ENCODE data around the gene BTBD9.

BTBD9 gene

DNA sequence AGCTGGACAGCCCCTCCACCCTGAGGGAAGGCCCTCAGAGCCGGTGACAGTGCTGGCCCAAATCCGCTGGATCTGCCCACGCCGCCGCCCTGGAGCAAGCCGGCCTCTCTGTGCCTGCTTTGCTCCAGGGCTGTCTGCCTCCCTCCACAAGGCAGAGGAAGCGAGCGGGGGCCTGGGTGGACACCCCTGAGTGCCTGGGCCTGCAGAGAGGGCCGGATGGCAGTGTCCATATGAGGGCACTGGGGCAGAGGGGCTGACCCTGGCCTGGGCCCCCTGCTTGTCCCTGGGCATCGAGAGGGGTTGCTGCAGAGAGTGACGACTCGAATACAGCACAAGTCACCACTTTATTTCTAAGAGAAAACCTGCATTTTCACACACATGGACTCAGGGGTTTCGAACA is 471.6 kb downstream of the BTBD9 start:
- no peak for DNase-seq (ENCODE audit: low read depth in 1 of 2, low spot score in 1 of 2)

DNA sequence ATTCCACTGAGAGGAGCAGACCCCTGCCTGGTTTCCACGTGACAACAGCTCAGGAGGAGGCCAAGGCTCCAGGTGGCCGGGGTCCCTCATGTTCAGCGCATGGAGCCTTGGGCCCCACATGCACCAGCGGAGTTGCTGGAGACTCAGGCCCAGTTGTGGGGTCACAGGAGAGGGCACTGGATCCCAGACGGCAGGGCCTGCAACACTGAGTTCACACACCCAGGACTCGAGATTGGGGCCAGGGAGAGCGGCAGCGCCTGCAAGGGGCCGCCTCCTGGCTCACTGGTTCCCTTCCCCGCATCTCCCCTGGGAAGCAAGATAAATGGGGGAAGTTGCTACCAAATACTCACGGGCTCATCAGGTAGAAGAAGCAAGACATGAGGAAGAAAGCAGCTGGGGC is 472.1 kb downstream of the BTBD9 start:
- no peak for DNase-seq (ENCODE audit: low read depth in 1 of 2, low spot score in 1 of 2)

DNA sequence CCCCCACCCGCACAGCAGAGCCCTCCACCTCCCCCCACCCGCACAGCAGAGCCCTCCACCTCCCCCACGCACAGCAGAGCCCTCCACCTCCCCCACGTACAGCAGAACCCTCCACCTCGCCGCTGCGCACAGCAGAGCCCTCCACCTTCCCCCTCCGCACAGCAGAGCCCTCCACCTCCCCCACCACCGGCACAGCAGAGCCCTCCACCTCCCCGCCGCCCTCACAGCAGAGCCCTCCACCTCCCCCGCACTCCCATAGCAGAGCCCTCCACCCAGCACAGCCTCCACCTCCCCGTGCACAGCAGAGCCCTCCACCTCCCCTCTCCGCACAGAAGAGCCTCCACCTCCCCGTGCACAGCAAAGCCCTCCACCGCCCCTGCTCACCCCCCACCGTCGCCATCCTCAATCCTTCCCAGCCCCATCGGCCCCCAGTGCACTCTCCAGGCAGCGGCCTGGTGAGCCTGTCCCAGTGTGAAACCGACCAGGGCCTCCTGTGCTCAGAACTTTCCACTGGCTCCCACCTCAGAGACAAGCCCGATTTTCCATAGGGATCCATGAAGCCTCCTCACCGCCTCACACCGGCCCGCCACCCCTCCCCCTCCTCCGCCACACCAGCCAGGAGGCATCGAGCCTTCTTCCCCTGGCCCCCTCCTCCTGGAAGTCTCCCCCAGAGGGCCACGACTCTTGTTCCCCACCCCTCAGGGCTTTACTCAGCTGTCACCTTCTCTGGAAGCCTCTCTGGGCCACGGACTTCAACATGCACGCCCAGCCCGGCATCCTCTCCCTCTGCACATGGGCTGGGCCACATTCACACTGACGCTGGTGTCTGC is 473.1 kb downstream of the BTBD9 start:
- DNase-seq (ENCODE audit: low read depth in 1 of 2, low spot score in 1 of 2): no peak

DNA sequence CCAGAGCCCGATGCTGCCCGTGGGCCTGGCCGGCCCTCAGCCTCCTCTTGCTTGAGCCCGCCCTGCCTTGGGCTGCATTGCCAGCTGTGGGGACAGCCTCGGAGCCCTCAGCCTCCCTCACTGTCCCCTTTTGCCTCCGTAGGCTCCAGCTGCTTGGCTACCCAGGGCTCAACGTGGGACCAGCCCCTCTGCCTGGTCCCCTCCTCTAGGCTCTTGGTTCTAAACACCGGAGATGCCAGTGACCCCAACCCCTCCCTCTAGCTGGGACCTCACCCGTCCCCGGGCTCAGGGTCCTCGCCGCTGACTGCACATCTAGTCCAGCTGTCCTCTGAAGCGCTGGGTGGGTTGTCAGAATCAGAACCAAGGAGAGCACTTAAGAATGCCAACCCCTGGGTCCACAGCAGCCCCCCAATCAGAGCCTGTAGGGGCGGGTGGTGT is 475.0 kb downstream of the BTBD9 start:
- no peak for DNase-seq (ENCODE audit: low read depth in 1 of 2, low spot score in 1 of 2)

DNA sequence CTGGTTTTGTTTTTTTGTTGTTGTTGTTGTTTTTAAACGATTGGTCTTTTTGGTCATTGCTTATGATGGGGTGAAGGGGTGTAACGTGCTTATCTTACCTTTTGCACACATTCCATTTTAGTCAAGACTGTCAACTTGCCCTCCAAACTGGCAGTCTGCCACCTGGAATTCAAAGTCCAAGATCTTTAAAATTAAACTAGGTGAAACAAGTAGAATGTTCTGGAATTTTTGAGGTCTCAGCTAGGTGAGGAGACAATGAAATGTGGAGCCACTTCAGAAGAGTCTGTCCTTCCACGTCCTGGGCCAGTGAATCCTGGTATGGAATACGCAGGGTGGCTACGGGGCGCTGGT is 475.6 kb downstream of the BTBD9 start:
- no peak for DNase-seq (ENCODE audit: low read depth in 1 of 2, low spot score in 1 of 2)

DNA sequence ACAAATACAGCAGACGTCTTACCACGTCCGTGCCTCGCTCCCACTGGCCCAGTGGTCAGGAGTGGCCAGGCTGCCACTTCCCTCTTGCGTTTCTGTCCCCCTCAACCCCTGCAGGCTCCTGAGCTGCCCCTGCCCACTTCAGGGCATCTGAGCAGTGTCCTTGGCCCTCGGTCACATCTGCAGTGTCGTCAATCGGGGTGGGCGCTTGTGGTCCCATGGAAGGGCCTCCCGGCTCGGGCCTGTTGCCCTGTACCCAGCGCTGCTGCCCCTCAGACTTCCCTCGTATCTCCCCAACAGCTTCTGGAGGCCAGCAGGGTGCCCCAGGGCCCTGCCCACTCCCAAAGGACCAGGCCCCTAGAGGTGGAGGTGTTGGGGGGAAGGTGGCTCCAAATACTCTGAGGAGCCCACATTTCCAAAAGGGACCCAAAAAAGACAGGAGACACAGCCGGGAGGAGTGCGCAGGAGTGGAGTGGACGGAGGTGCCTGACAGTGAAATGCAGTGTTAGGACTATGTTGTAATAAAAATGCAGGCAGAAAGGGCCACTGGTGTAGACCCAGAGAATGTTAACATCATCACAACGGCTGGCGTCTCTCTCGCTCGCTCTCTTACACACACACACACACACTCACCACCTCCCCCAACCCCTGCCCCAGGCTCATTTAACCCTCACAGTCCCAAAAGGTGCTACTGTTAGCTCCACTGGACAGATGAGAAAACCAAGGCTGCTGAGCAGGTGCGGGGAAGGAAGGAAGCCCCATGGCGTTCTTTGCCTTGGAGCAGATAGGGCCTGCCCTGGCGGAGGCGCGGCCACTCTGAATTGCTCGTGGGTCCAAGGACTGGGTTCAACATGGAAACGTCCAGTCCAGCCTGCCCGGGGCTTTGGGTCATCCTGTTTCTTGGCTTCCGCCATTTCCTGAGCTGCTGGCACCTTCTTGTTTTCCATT is 476.3 kb downstream of the BTBD9 start:
- DNase-seq (ENCODE audit: low read depth in 1 of 2, low spot score in 1 of 2): no peak

DNA sequence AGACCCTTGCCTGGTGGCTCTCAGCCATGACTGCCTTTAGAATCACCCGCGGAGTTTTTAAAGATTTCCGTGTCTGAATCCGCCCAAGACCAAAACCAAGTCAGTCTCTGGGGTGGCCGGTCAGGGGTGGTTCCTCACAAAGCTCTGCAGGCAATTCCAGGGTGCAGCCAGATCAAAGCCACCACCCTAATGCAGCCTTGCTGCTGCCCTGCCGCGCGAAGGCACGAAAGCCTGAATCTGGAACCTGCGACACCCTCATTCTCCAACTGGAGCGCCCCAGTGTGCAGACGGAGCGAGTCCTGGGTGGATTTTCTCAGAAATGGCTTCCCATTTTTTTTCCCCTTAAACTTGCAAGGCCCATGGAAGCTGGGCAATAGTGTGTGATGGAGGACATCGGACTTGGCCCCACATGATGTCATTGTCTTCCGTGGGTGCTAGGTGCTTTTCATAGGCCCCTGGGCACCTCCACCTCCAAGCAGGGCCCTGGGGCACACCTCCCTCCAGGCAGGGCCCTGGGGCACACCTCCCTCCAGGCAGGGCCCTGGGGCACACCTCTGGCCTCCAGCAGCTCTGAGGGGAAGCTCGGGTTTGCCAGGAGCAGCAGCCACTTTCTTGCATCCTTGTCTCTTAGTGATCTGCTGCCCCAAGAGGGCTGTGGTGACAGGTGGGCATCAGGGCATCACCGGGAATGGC is 477.1 kb downstream of the BTBD9 start:
- no peak for DNase-seq (ENCODE audit: low read depth in 1 of 2, low spot score in 1 of 2)

DNA sequence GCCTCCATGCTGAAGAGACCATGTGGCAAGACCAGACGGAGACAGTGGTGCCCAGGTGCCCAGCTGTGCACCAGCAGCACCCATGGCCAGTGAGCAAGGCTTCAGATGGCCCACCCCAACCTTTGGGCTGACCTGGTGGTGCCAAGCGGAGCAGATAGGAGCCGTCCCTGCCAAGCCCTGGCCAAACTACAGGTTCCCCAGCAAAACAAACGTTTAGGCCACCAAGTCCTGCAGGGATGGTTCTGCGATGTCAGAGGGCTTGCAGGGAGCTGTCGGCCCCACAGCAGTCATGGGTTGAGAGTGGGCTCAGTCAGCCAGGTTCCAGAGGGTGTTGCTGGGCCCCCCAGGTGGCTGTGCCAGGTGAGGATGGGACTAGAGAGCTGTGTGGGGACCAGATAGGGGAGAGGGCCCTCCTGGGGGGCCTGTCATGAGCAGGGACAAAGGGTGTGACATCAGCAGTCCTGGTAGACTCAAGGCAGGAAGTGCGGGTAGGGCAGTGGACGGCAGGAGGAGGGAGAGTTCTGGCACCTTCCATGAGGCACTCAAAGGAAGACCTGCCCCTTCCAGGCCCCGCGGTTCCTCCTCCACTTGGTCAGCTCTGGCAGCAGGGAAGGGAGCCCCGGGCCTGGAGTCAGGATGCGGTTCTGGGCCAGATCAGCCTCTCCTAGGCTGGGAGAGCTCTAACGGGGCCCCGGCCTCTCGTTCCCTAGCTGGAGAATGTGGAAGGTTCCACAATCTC is 477.8 kb downstream of the BTBD9 start:
- DNase-seq (ENCODE audit: low read depth in 1 of 2, low spot score in 1 of 2): no peak

DNA sequence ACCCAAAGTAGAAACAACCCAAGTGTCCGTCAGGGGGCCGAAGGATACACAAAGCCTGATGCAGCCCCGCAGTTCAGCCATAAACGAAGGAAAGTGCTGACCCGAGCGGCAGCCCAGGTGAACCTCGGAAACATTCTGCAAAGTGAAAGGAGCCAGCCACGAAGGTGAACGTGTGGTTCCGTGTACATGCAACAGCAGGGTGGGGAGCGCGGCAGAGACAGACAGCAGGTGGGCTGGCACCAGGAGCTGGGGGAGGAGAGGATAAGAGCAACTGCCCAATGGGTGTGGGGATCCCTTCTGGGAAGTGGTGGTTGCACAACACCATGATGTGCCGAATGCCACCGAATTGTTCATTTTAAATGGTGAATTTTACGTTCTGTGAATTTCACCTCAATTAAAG is 478.4 kb downstream of the BTBD9 start:
- no peak for DNase-seq (ENCODE audit: low read depth in 1 of 2, low spot score in 1 of 2)

DNA sequence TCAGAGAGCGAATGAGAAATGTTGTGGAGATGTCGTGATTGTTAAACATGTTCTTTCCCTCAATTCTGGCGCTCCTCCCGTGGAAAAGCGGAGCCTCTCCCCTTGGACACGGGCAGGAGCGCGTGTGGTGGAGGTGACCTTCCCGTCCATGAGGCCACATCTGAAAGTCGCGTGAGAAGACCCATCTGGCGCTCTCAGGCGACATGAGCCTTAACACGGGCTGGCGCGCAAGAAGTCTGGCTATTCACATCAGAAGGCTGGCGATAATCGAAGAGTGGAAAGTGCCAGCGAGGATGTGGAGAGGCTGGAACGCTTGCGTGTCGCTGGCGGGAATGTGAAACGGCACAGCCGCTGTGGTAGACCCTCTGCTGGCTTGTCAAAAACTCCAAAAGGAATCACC is 478.9 kb downstream of the BTBD9 start:
- no peak for DNase-seq (ENCODE audit: low read depth in 1 of 2, low spot score in 1 of 2)

DNA sequence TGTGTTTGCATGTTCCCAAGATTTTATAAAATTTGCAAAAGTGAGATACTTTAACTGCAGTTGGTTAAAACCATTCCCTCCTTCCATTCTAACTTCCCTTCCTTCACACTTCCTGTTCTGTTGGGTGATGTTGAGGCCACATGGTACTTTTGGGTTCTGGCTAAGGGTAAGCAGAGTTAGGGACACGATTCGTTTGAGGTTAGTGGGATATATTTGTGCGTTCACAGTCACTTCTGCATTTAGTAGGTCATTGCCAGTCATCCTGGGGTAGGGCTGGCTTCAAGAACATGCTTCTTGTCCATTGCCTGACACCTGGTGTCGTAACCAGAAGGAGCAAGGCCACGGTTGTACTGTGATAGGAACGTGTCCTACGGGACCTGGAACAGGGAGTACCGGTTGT is 480.1 kb downstream of the BTBD9 start:
- no peak for DNase-seq (ENCODE audit: low read depth in 1 of 2, low spot score in 1 of 2)

DNA sequence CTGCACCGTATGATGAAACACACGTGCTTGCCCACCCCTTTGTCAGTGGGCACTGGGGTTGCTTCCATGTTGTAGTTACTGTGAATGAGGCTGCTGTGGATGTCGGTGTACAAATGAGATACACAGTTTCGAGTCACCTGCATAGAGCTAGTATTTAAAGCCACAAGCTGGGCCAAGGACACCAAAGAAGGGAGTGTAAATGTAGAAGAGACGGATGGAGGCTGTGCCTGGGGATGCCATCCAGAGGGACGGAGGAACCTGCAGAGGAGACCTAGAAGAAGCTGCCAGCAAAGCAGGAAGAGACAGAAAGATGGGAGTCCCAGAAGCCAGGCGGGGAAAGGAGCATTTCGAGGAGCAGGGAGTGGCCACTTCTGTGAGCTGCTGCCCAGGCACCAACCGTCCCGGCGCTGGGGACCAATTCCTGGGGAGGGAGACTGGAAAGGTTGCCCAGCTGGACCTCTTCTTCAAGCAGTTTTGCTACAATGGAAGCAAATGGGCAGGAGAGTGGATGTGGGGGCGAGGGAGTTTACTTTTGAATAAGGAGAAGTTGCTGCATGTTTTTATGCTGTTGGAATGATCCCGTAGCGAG is 480.9 kb downstream of the BTBD9 start:
- no peak for DNase-seq (ENCODE audit: low read depth in 1 of 2, low spot score in 1 of 2)

DNA sequence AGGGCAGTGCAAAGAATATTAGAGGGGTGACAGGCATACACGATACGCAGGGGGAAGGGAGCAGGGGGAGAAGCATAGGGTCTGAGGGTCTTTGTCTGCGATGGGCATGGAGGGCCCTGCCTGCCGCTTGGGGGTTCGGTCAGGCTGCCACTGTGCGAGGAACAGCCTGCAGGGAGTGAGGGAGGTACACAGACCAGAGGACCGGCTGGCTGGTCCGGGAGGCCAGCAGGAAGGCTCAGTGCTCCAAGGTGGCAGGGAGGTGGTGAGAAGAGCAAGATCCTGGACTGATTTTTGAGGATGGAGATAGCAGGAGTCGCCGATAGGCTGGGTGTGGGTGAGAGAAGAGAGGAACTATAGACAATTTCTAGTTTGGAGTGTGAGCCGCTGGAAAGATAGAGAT is 481.8 kb downstream of the BTBD9 start:
- DNase-seq (ENCODE audit: low read depth in 1 of 2, low spot score in 1 of 2): no peak

DNA sequence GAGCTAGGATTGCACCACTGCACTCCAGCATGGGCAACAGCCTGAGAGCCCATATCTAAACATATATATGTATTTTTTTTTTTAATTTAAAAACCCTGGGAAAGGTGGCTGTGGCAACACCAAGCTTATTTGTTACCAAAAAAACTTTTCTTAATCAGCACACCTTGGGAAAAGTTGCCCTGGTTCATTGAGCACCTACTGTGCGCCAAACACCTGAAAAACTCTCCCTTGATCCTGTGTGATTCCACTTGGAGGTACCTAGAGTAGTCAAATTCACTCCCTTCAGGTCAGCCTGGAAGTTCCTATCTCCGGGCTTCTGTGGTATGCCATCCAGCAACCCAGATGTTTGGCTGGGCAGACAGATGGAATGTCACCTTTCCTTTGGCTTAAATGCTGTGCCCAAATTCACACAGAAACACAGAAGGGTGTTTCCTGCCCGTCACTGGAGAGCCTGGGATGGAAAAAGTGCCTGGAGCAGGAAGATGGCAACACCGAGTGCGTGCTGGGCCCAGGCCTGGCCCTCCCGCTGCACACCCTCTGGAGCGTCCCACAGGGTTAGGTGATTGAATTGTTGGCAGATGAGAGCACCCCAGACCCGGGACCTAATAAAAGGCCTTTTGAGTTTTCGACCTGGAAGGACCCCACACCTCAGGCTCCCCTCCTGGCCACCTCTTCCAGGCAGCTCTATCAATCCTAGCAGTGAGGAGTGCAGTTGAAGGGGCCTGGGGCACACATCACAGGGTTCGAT is 482.7 kb downstream of the BTBD9 start:
- no peak for DNase-seq (ENCODE audit: low read depth in 1 of 2, low spot score in 1 of 2)

DNA sequence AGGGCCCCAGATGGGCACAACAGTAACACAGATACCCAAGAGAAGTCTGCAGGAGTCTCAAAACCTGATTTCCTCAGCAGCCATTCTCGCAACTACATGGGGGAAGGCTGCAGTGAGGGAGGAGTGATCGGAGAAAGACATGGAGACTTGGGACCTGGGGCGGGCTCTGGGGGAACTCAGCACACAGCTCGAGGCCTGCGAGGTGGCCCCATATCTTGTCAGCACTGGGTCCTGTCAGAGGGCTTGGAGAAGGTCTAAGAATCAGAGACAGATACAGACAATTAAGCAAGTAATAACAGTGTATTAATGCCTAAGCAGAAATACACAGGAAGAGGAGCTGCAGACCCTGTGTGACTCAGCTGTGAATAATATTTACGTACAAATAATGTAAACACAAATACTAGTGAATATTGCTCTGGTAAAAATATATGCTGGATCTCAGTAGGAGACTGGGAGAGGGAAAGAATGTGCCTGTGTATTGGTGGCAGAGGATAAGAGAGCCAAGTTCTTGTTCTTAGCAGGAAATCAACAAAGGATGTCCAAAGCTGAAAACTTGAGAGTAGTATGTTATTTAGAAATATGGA is 484.0 kb downstream of the BTBD9 start:
- no peak for DNase-seq (ENCODE audit: low read depth in 1 of 2, low spot score in 1 of 2)

DNA sequence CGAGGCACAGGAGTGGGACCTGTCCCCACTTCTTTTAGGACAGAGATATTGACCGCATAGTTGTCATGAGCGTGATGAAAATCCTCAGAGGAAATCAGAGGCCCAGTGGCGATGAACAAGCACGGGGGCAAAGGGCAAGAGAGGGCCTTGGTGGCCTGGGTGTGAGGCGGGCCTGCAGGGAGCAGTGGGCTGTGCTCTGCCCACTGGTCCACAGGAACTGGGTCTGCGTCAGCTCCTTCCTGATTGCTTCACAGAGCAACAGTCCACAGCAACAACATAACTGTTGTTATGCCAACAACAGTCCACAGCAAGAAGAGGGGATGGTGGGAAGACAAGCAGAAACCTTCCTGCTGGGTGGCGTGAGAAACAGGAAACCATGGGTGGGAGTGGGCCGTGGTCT is 484.6 kb downstream of the BTBD9 start:
- DNase-seq (ENCODE audit: low read depth in 1 of 2, low spot score in 1 of 2): no peak

DNA sequence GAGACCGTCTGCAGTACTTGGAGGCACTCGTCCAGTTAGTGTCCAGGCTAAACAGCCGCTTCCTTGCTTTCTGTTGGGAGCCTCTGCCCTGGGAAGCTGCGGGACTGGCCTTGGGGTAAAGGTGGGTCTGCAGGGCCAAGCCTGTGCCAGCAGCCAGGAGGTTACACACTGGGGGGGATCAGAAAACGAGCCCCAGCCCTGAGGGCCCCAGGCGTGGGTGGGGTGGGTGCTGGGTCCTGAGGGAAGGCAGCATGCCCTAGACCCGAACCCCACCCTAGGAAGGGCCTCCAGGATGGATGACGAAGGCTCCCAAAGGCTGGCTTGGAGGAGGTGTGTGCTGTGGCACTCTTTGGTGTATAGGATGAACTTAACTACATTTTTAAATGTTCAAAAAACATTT is 485.0 kb downstream of the BTBD9 start:
- no peak for DNase-seq (ENCODE audit: low read depth in 1 of 2, low spot score in 1 of 2)

DNA sequence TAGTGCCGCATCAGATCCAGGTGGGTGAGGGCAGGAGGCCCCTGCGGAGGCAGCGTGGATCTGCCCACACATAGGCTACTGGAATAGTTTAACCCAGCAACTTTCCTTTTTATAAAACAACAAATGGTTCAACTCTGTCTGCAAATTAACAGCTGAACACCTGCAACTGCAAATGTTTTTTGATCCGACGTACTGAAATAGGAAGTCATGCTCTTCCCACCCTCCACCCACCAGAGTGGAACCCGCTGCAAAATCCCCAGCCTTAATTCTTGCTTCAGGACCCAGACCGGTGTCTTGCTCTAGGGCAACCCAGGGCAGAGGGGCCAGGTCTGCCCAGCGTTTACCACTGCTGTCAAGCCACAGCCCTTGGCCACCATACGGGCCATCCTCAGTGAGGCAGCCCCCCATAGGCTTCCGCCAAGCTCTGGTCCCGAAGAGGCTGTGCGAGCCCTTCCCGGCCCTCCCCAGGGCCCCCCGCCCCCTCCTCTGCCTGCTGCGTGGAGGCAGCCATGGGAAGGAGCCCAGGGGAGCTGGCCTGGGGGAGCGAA is 485.9 kb downstream of the BTBD9 start:
- no peak for DNase-seq (ENCODE audit: low read depth in 1 of 2, low spot score in 1 of 2)

DNA sequence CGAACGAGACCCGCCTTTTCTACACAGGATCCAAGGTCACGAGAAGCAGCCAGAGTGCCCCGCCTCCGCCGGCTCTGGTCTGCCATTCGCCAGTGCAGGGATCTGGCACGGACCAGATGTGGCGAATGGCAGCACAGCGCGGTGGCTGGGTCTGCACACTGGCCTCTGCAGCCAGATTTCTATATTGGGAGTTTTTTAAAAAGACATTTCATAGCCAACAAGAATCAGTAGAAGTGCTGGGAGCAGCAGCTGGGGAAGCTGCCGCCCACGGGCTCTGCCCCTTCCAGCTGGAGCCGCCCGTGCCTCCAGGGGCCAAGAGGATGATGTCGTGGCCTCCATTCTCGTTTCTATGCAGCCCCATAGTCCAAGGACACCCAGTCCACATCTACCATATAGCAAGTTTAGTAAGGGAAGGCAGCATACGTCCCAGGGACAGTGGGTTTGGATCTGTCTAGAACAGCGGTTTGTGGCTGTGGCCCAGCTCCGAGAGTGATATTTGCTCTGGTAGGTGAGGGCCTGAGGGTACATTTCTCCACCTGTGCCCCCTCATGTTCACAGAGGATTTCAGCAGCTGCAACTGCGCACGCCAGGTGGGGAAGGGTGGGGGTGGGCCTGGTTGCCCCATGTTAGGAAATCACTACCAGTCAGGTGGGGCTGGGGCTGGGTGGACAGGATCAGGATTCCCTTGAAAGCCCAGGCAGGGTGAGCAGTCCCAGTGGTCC is 486.5 kb downstream of the BTBD9 start:
- DNase-seq (ENCODE audit: low read depth in 1 of 2, low spot score in 1 of 2): no peak

All from stimulated activated CD4-positive, alpha-beta T cell treated with anti-CD3 and anti-CD28 coated beads, Interleukin-15, amount 100 ng/mL, for 1 hour (primary cell).